HL-60 (cell line): Measurements from ENCODE around the gene ZFR.

ENCODE experiments used
- GABPA ChIP-seq: IDR thresholded peaks from 2 replicates; pipeline ENCODE4 v1.6.1; 2012; ENCODE audit warnings: low read depth
- POLR2AphosphoS5 ChIP-seq: IDR thresholded peaks from 2 replicates; pipeline ENCODE4 v1.6.1; 2012; ENCODE audit warnings: low read depth
- REST ChIP-seq: IDR thresholded peaks from 2 replicates; pipeline ENCODE4 v1.6.1; 2012; ENCODE audit warnings: low read depth; ENCODE audit not compliant: insufficient replicate concordance
- TF ChIP-seq, protein P1 (sequence below): IDR thresholded peaks from one replicate; pipeline ENCODE4 v1.5.1; 2011; ENCODE audit warnings: low read length, control low read depth, inconsistent platforms; ENCODE audit not compliant: insufficient read depth

DNA sequence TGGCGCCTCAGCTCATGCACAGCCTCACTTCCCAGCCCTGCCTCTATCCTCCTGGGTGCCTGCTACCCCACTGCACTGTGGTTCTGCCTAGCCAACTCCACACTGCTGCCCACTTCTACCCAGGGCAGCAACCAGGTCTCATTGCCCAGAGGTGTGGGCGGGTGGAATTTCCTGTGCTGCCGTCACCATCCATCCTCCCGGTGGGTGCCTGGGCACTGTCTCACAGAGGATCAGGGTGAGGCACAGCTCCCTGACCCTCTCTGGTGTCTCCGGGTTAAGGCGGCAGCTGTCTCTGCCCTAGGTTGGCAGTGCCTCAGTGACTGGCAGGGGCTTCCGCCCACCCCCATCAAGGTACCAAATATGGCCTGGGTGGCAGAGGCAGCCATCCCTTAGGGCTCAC lies 127.5 kb downstream of the ZFR start:
- TF ChIP-seq, protein P1, sequence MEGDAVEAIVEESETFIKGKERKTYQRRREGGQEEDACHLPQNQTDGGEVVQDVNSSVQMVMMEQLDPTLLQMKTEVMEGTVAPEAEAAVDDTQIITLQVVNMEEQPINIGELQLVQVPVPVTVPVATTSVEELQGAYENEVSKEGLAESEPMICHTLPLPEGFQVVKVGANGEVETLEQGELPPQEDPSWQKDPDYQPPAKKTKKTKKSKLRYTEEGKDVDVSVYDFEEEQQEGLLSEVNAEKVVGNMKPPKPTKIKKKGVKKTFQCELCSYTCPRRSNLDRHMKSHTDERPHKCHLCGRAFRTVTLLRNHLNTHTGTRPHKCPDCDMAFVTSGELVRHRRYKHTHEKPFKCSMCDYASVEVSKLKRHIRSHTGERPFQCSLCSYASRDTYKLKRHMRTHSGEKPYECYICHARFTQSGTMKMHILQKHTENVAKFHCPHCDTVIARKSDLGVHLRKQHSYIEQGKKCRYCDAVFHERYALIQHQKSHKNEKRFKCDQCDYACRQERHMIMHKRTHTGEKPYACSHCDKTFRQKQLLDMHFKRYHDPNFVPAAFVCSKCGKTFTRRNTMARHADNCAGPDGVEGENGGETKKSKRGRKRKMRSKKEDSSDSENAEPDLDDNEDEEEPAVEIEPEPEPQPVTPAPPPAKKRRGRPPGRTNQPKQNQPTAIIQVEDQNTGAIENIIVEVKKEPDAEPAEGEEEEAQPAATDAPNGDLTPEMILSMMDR = no peak
- TF ChIP-seq POLR2AphosphoS5 (no peak), REST (no peak), GABPA (no peak)
